HepG2 (cell line): ENCODE results near the gene NFE2L2. TPM values are rescaled to one million over a fixed set of nuclear protein-coding genes. Genes with fewer than 3 reads are reported as not detected.

Experiments used
- ARID3A ChIP-seq: IDR thresholded peaks from 2 replicates; pipeline ENCODE4 v1.6.1; 2012; ENCODE audit warnings: low read depth, low read length, improper control_type of control experiment
- CENPBD1 ChIP-seq: sonication (generic); formaldehyde crosslinking; IDR thresholded peaks from 2 replicates; pipeline ENCODE4 v1.8.0; 2022; ENCODE audit warnings: missing genetic modification reagents, low read depth, mild to moderate bottlenecking, borderline replicate concordance
- DPF2 ChIP-seq: sonication (generic); formaldehyde crosslinking; IDR thresholded peaks from 2 replicates; pipeline ENCODE4 v1.4.0; 2020; ENCODE audit warnings: mild to moderate bottlenecking, low read depth, missing genetic modification reagents, borderline replicate concordance
- E2F5 ChIP-seq: sonication (generic); formaldehyde crosslinking; conservative IDR thresholded peaks from 2 replicates; pipeline ENCODE4 v1.4.0; 2020; ENCODE audit warnings: missing genetic modification reagents
- FOXK2 ChIP-seq: fragments of 450-650 bp; IDR thresholded peaks from 2 replicates; pipeline ENCODE4 v1.6.1; 2016
- HNRNPK ChIP-seq: fragments of 200-400 bp; formaldehyde crosslinking; IDR thresholded peaks from 2 replicates; pipeline ENCODE4 v1.6.1; 2018; ENCODE audit warnings: low read length, low read depth, moderate library complexity, mild to moderate bottlenecking; ENCODE audit not compliant: poor library complexity, severe bottlenecking
- HNRNPLL ChIP-seq: fragments of 200-400 bp; formaldehyde crosslinking; IDR thresholded peaks from 2 replicates; pipeline ENCODE4 v1.6.1; 2017; ENCODE audit warnings: mild to moderate bottlenecking, low read depth, low read length; ENCODE audit not compliant: poor library complexity, severe bottlenecking
- MAFG ChIP-seq: sonication (generic); formaldehyde crosslinking; IDR thresholded peaks from 2 replicates; pipeline ENCODE4 v1.5.1; 2020; ENCODE audit warnings: mild to moderate bottlenecking, missing genetic modification reagents
- MXD3 ChIP-seq: IDR thresholded peaks from 2 replicates; pipeline ENCODE4 v1.6.1; 2016; ENCODE audit warnings: mild to moderate bottlenecking, missing biosample characterization, missing genetic modification reagents
- MYC ChIP-seq: sonication (generic); formaldehyde crosslinking; IDR thresholded peaks from 2 replicates; pipeline ENCODE4 v1.9.0; 2021; ENCODE audit warnings: missing genetic modification reagents, borderline replicate concordance
- NFRKB ChIP-seq: fragments of 450-650 bp; IDR thresholded peaks from 2 replicates; pipeline ENCODE4 v1.6.1; 2017
- NR0B2 ChIP-seq: sonication (generic); formaldehyde crosslinking; IDR thresholded peaks from 2 replicates; pipeline ENCODE4 v1.4.0; 2020; ENCODE audit warnings: mild to moderate bottlenecking, missing genetic modification reagents
- RAD51 ChIP-seq: fragments of 450-650 bp; IDR thresholded peaks from 2 replicates; pipeline ENCODE4 v1.6.1; 2016; ENCODE audit warnings: borderline replicate concordance
- SKIL ChIP-seq: sonication (generic); formaldehyde crosslinking; IDR thresholded peaks from 2 replicates; pipeline ENCODE4 v1.8.0; 2022; ENCODE audit warnings: missing genetic modification reagents, mild to moderate bottlenecking, moderate library complexity, borderline replicate concordance
- SP140L ChIP-seq: sonication (generic); formaldehyde crosslinking; IDR thresholded peaks from 2 replicates; pipeline ENCODE4 v1.4.0; 2020; ENCODE audit warnings: missing genetic modification reagents, borderline replicate concordance
- STAG1 ChIP-seq: sonication (generic); formaldehyde crosslinking; IDR thresholded peaks from 2 replicates; pipeline ENCODE4 v1.4.0; 2020; ENCODE audit warnings: missing genetic modification reagents
- ZKSCAN8 ChIP-seq: IDR thresholded peaks from 2 replicates; pipeline ENCODE4 v1.6.1; 2016; ENCODE audit warnings: borderline replicate concordance, missing genetic modification reagents, missing compliant biosample characterization
- polyA plus RNA-seq, 8 experiments: library from polyadenylated mRNA; depleted of rRNA in 3 of 8; stranded (reverse) in 7 of 8; unstranded in 1 of 8; fragments of >200 nt; fragmentation: Illumina TruSeq in 4 of 8; extraction: Trizol in 4 of 8; gene quantifications; 2 replicates each; pipeline versions ENCODE4 v1.2.1 to v1.2.3, GENCODE V29; 2011 to 2016; ENCODE audit warnings: low read depth in 4 of 8, missing spikeins in 1 of 8, mixed read lengths in 1 of 8; ENCODE audit not compliant: insufficient read depth in 1 of 8
- total RNA-seq, 5 experiments: library from RNA; depleted of rRNA; stranded (reverse); fragments of >200 nt; fragmentation: Illumina TruSeq; extraction: Trizol; gene quantifications; 2 replicates each; pipeline ENCODE4 v1.2.3, GENCODE V29; 2016; ENCODE audit warnings: low read depth in 1 of 5
- TF ChIP-seq, protein P1 (sequence below): sonication (generic); formaldehyde crosslinking; IDR thresholded peaks from 2 replicates; pipeline ENCODE4 v1.4.0; 2020; ENCODE audit warnings: missing genetic modification reagents
- TF ChIP-seq, protein P2 (sequence below): IDR thresholded peaks from 2 replicates; pipeline ENCODE4 v1.6.1; 2016; ENCODE audit warnings: control low read depth

The NFE2L2 gene
- total and polyA plus RNA-seq, 2 of the 13 experiments (the other 11 are each of a cell fraction or from before 2014, with no cell fraction given), result 84.6 to 215 TPM

GRCh38 chr2:177188482-177189469 is 75.8 kb downstream of the NFE2L2 start (continued):
- TF ChIP-seq CENPBD1 (CRISPR knock-in tag) (no peak), STAG1 (CRISPR knock-in tag) (no peak), MAFG (no peak), NFRKB (no peak), SP140L (CRISPR knock-in tag) (peak; percentile 67; the same call in 1 of the 2 replicates), ZKSCAN8 (no peak), SKIL (CRISPR knock-in tag) (peak; percentile 74), FOXK2 (peak; percentile 85; the same call in 1 of the 2 replicates), HNRNPLL (no peak), DPF2 (CRISPR knock-in tag) (peak; percentile 67; the same call in 1 of the 2 replicates), MXD3 (CRISPR knock-in tag) (no peak), ARID3A (peak; percentile 87), E2F5 (no peak), NR0B2 (CRISPR knock-in tag) (no peak), HNRNPK (no peak), RAD51 (no peak), MYC (CRISPR knock-in tag) (0 out of 2 replicates have a peak, but pooled peaks have one; percentile 18)
- TF ChIP-seq, protein P1, sequence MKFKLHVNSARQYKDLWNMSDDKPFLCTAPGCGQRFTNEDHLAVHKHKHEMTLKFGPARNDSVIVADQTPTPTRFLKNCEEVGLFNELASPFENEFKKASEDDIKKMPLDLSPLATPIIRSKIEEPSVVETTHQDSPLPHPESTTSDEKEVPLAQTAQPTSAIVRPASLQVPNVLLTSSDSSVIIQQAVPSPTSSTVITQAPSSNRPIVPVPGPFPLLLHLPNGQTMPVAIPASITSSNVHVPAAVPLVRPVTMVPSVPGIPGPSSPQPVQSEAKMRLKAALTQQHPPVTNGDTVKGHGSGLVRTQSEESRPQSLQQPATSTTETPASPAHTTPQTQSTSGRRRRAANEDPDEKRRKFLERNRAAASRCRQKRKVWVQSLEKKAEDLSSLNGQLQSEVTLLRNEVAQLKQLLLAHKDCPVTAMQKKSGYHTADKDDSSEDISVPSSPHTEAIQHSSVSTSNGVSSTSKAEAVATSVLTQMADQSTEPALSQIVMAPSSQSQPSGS (CRISPR knock-in tag), result peak; percentile 50; the same call in 1 of the 2 replicates
- TF ChIP-seq, protein P2, sequence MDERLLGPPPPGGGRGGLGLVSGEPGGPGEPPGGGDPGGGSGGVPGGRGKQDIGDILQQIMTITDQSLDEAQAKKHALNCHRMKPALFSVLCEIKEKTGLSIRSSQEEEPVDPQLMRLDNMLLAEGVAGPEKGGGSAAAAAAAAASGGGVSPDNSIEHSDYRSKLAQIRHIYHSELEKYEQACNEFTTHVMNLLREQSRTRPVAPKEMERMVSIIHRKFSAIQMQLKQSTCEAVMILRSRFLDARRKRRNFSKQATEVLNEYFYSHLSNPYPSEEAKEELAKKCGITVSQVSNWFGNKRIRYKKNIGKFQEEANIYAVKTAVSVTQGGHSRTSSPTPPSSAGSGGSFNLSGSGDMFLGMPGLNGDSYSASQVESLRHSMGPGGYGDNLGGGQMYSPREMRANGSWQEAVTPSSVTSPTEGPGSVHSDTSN (CRISPR knock-in tag), result no peak
